ENCODE results near the gene VPS35L.
A peak's percentile ranks its signal among the peaks of the same experiment; 100 is the strongest.
"Not testable (repeated sequence)": the region's sequence is repeated elsewhere in the genome, so short reads cannot be mapped to it uniquely, and the experiment has no call there.

Gene VPS35L

GRCh38 chr16:19712418-19713058 lies 157.0 kb downstream of the VPS35L start:
- no peak for DNase-seq (ENCODE audit: low read depth)

- DNase-seq (ENCODE audit: low read depth) = no peak
These were observed 158.2 kb downstream of the VPS35L start for GRCh38 chr16:19713697-19714096.

DNA sequence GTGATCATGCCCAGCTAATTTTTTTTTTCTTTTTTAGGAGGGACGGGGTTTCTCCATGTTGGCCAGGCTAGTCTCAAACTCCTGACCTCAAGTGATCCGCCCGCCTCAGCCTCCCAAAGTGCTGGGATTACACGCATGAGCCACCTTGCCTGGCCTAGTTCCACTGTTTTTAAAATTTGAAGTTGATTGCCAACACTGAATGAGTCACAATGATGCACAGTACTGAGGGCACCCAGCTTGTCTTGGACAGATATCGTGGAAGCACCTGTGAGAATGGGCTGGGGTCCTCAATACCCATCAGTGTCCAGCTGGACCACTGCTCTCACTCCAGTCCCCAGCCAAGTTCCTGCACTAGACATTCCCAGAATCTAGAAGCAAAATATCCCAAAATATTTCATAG lies 160.1 kb downstream of the VPS35L start:
- no peak for DNase-seq (ENCODE audit: low read depth)

DNA sequence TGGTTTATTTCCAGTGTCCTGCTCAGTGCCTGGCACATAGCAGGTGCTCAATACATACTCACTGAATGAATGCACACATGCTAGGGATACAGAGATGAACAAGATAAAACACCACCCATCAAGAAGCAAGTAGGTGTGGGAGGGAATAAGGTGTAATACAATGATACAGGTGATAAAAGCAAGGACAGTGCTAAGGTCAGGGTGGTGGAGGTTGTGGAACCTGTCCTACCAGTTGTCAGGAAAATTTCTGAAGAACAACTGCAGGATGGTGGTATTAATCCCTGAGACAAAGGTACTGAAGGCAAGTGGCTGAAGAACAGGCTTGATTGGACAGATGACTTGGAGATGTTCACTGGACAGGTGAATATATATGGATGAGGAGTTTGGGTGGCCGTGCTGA lies 160.7 kb downstream of the VPS35L start:
- DNase-seq (ENCODE audit: low read depth) = no peak

- DNase-seq (ENCODE audit: low read depth) = not testable (repeated sequence)
These were observed 161.2 kb downstream of the VPS35L start for GRCh38 chr16:19716728-19717127.

DNA sequence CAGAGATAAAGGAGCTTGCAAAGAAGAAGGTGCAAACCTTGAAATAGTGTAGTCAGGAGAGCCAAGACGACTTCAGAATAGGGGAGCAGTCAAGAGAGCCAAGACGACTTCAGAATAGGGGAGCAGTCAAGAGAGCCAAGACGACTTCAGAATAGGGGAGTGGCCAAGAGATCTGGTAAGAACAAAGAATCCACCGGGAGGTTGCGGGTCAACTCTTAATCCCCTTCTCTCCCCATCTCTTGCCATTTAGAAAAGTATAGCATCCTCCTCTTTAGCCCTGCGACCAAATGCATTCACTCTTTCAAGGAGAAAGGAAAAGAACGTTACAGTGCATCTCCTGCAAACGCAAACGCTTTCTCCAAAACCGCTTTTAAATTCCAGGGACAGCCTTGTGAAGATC lies 161.8 kb downstream of the VPS35L start:
- DNase-seq (ENCODE audit: low read depth) = no peak

DNA sequence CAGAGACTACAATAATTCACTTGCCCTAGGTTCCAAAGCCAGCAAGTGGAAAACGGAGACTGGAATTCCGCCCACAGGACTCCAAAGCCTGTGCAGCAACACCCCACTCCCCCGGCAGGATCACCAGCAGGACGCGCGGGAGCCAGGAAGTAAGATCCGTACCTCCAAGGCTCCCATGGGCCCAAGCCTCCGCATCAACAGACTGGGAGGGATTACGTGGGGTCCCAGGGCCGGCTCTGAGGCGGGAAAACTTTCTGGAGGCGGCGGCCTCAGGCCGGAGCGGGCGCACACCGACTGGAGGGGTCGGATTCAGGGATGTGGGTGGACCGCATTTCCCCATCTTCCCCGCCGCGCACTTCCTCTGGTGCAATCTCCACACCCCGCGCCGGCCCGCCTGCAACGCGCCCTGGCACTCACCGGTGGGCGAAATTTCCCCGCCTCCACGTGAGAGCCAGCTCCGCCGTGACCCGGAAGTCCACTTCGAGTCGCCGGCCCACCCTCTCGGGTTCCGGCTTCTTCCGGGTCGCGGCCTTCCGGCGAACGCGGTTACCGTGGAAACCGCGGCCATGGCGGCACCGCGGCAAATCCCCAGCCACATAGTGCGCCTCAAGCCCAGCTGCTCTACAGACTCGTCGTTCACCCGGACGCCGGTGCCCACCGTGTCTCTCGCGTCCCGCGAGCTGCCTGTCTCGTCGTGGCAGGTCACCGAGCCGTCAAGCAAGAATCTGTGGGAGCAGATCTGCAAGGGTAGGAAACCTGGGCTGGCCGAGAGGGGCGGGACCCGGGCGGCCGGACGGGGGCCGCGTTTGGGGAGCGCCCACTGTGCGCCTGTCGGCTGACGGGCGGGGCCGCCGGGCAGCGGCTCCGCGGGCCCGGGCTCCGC lies 162.5 kb downstream of the VPS35L start, which contains the start of the genes IQCK and KNOP1:
Gene IQCK (plus strand): TSS at position 531 of the 883 bp plus-strand sequence. CDS start 36 bp downstream, at position 567.
Gene KNOP1 (minus strand): TSS at position 487 of the 883 bp plus-strand sequence. CDS start 3,192 bp downstream, outside the sequence.
- DNase-seq (ENCODE audit: low read depth) = peak; percentile 80

DNA sequence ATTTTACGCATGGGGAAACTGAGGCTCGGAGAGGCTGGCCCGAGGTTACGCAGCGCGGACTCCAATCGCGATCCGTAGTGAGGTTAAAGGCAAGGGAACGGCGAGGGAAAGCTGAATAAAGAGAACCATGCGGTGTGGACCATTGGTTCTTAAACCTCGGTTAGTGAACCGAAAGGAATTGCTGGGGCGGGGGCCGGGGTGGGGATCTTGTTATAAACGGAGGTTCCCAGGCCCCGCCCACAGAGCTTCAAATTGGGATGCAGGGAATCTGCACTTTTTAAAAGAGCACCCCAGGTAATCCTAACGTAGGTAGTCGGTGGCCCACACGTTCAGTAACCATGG lies 163.1 kb downstream of the VPS35L start:
- DNase-seq (ENCODE audit: low read depth) = no peak

- DNase-seq (ENCODE audit: low read depth) = no peak
These were observed 166.9 kb downstream of the VPS35L start for GRCh38 chr16:19722269-19722952.

- DNase-seq (ENCODE audit: low read depth) = no peak
These were observed 167.5 kb downstream of the VPS35L start for GRCh38 chr16:19722981-19723380.

- DNase-seq (ENCODE audit: low read depth) = no peak
These were observed 173.1 kb downstream of the VPS35L start for GRCh38 chr16:19728636-19728965.

DNA sequence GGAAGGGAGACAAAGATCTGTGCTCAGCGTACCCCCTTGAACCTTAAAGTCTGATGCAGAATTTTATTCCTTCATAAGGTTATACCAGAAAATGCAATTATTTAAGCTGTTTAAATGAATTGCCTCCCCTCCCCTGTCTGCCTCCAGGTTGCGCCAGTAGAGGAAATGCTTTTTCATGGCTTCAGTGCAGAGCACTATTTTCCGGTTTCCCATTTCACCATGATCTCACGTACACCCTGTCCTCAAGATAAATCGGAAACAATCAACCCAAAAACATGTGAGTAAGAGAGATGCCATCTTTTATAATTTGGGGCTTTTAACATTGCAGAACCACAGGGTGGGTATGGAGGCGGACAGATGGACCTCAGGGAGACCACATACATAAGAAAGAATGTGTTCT lies 178.0 kb downstream of the VPS35L start:
- no peak for DNase-seq (ENCODE audit: low read depth)

DNA sequence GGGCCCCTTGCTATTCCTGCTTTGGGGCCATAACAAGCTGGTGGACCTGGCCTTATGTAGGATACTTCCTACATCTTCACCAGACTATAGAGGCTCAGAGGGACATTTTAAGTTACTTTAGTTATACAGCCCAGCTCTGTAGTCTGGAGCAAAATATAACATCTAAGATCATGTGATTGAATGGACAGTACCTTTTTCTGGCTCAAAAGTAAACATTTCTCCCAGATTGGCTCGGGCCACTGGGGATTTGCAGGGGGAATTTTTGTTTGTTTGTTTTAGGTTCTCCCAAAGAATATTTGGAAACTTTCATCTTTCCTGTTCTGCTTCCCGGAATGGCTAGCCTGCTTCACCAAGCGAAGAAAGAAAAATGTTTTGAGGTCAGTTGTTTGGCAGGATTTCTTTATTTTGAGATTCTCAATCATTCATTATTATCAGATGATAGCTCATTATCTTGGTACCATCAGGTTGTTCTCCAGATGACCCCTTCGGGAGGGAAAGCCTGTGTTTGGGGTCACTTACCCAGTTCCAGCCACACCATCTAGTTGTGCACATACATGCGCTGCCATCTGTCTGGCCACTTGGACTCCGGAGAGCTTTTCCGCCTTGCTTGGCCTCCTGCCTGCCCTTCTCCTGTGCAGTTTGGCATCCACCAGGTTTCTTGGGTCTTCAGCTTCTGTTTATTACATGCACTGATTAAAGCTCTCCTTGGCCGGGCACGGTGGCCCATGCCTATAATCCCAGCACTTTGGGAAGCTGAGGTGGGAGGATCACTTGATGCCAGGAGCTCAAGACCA lies 179.8 kb downstream of the VPS35L start:
- DNase-seq (ENCODE audit: low read depth) = no peak

DNA sequence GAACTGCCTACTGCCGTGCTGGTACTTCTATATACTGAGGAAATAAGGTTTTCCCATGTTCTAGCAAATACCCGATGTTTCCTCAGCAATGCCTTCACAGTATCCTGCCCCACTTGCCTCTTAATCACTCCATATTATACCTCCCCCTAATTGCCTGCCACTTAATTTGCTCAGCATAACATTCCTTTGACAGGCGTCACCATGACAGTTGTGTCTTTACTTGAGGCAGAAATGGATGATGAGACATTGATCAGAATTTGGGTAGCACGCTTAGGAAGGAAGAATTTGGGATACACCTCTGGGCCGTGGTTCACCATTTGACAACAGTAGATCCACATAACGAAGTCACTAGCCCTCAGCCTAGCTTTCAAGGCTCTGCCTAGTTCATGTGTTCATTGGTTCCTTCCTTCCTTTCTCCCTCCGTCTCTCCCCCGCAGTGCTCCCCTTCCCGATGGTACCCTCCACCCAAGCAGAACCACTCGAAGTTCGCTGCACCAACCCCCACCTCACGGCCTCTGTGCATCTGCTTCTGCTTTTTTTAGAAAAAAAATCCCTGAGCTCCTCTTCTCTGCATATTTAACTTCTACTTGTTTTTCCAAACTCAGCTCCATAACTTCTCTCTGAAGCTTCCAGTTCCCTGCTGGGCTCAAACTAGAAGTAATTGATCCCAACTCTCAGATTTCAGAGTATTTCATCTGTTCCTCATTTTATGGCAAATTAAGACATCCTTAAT lies 182.0 kb downstream of the VPS35L start:
- DNase-seq (ENCODE audit: low read depth) = no peak

DNA sequence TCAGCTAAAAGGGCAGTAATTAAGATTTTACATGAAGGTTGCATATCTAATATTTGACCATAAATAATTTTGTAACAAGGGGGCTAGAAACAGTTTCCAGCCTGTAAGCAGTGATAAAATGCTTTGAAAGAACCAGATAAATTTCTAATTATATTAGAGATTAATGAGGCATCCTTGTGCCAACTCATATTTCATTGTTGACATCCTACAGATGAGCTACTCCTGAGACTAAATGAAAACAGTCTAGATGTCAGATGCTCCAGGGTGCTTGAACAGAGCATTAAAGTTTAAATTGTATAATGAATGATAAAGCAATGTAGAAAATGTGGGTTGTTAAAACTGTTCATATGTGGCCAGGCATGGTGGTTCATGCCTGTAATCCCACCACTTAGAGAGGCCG lies 185.9 kb downstream of the VPS35L start:
- no peak for DNase-seq (ENCODE audit: low read depth)

DNA sequence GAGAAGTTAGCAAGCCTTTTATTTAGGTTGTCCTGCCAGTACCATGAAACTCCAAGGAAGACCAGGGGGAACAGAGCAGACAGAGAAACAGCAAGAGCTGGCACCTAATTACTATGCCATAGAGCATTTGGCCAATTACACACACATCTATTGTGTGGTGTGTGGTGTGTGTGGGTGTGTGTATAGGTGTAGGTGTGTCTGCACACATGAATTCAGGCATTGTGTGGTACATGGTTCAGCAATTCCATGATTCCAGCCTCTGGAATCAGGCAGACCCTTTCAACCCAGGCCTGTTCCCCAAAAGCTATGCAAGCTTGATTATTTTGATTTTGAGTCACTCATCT lies 188.3 kb downstream of the VPS35L start:
- DNase-seq (ENCODE audit: low read depth) = no peak

GRCh38 chr16:19744670-19745069 lies 189.2 kb downstream of the VPS35L start:
- no peak for DNase-seq (ENCODE audit: low read depth)

DNA sequence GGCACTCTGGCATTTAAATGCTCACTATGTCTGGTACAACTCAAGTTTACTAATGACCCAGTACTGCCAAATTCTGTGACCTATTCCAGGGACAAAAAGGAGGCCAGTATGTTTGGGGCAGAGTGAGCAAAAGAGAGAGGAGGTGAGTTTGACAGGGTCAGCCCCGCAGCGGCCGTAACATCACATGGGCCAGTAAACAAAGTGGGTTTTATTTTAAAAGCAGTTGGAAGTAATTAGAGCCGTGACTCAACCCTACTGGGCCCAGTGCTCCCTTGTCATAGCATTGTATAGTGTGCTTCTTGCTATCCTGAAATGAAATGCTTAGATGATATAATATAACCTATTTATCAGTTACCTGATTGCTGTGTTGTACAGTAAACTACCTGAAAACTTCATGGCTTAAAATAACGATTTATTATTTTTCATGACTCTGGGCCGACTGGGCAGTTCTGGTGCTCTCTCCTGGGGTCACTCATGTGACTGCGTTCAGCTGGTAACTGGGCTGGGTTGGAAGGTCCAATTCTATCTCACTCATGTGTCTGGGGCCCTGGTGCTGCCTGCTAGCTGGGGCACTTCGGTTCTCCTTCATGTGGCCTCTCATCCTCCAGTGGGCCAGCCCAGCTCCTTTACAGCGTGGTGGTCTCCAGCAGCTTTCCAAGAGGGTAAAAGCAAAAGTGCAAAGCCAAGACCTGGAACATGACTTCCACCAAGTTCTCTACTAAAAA lies 189.9 kb downstream of the VPS35L start:
- no peak for DNase-seq (ENCODE audit: low read depth)

DNA sequence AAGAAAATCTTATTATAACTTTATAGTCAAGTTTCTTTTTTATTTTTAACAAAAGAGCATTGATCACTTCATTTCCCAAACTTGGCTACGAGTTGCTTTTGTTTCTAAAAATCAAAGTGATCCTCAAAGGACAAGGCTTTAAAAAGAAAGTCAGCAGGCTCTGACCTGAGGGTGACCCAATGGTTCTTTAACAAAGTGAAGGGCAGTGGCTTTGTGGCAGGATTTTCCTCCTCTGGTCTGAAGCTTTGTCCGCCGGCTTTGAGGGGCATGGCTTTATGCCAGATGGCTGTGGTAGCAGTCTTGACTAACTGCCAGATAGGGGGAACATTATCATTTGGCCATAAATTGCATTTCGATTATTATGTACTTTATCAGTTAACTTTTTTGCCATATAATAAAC lies 191.1 kb downstream of the VPS35L start:
- DNase-seq (ENCODE audit: low read depth) = no peak

DNA sequence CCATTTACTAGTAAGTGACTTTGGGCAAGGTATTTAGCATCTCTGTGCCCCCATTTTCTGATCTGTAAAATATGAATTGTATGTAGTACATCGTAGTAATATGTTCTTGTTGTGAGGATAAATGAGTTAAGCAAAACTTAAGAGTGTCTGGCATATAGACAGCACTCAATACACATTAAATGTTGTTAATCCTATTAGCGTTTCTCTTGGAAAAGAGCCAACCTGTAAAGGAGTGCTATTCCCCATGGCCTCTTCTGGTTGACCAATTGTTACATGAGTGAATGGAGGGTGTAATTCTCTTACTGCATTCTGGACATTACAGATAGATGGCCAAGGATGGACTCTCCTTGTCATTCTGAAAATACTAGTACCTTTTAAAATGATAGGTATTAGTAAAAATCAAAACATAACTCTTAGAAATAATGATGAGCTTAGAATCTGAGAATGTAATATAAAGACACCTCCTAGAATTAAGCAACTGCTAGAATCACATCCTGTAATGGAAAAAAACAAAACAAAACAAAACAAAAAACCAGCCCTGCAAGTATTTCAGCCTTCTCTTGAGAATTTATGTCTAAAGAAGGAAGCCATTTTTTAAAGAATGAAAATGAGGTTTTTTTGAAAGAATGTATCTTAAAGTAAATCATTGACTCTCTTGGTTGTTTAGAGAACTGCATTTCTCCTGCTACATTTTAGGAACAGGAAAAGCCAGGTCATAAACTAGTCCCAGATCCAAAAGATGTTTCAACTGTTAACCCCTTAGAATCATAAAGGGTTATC lies 193.1 kb downstream of the VPS35L start:
- DNase-seq (ENCODE audit: low read depth) = no peak

Data from T follicular helper cell (primary cell).